SK-N-SH treated with all-trans-retinoic acid at 6 μM for 48 hours (cell line): ENCODE data around the gene FANCM.
A peak's percentile ranks its signal among the peaks of the same experiment; 100 is the strongest.

Source experiments
- ATAC-seq: fragments of 200-7000 bp; cut with Tn5 transposase; 3 replicates; pipeline ENCODE4 v1.9.1; 2020; ENCODE audit warnings: mild to moderate bottlenecking, moderate library complexity
- ARNTL ChIP-seq: fragments of 450-650 bp; formaldehyde crosslinking; IDR thresholded peaks from 2 replicates; pipeline ENCODE4 v1.5.0; 2020; ENCODE audit warnings: low read depth, mild to moderate bottlenecking, moderate library complexity, borderline replicate concordance
- BACH2 ChIP-seq: fragments of 250-450 bp; sonication (Bioruptor Pico); IDR thresholded peaks from 2 replicates; pipeline ENCODE4 v1.9.0; 2021; ENCODE audit warnings: mild to moderate bottlenecking, borderline replicate concordance
- CSRNP3 ChIP-seq: fragments of 250-450 bp; sonication (Bioruptor Pico); IDR thresholded peaks from 2 replicates; pipeline ENCODE4 v1.5.1; 2021; ENCODE audit warnings: mild to moderate bottlenecking, moderate library complexity
- GLIS3 ChIP-seq: fragments of 250-450 bp; sonication (Bioruptor Pico); IDR thresholded peaks from 2 replicates; pipeline ENCODE4 v1.5.0; 2020; ENCODE audit warnings: mild to moderate bottlenecking, moderate library complexity
- ISL1 ChIP-seq: fragments of 250-450 bp; sonication (Bioruptor Pico); IDR thresholded peaks from 2 replicates; pipeline ENCODE4 v2.1.2; 2022; ENCODE audit warnings: mild to moderate bottlenecking, moderate library complexity
- OSR1 ChIP-seq: fragments of 250-450 bp; sonication (Bioruptor Pico); IDR thresholded peaks from 2 replicates; pipeline ENCODE4 v1.8.0; 2022; ENCODE audit warnings: moderate library complexity, mild to moderate bottlenecking, inconsistent platforms
- PPARA ChIP-seq: fragments of 250-450 bp; sonication (Bioruptor Pico); IDR thresholded peaks from 2 replicates; pipeline ENCODE4 v1.5.0; 2020; ENCODE audit warnings: mild to moderate bottlenecking, borderline replicate concordance
- RARB ChIP-seq: fragments of 250-450 bp; sonication (Bioruptor Pico); IDR thresholded peaks from 2 replicates; pipeline ENCODE4 v1.8.0; 2021; ENCODE audit warnings: mild to moderate bottlenecking, moderate library complexity
- SNAI2 ChIP-seq: fragments of 250-450 bp; sonication (Bioruptor Pico); IDR thresholded peaks from 2 replicates; pipeline ENCODE4 v1.5.0; 2020; ENCODE audit warnings: mild to moderate bottlenecking, moderate library complexity
- TCF4 ChIP-seq: fragments of 250-450 bp; sonication (Bioruptor Pico); IDR thresholded peaks from 2 replicates; pipeline ENCODE4 v1.8.0; 2021; ENCODE audit warnings: mild to moderate bottlenecking, moderate library complexity, borderline replicate concordance
- TOX ChIP-seq: fragments of 250-450 bp; sonication (Bioruptor Pico); IDR thresholded peaks from 2 replicates; pipeline ENCODE4 v1.8.0; 2021; ENCODE audit warnings: mild to moderate bottlenecking, moderate library complexity, borderline replicate concordance
- ZC3H10 ChIP-seq: fragments of 250-450 bp; sonication (Bioruptor Pico); IDR thresholded peaks from 2 replicates; pipeline ENCODE4 v1.5.1; 2021; ENCODE audit warnings: mild to moderate bottlenecking, moderate library complexity
- ZFP30 ChIP-seq: fragments of 450-650 bp; formaldehyde crosslinking; IDR thresholded peaks from 2 replicates; pipeline ENCODE4 v1.5.0; 2022; ENCODE audit warnings: mild to moderate bottlenecking, moderate library complexity
- ZNF565 ChIP-seq: fragments of 450-650 bp; formaldehyde crosslinking; conservative IDR thresholded peaks from 2 replicates; pipeline ENCODE4 v1.5.0; 2020; ENCODE audit warnings: low read depth, mild to moderate bottlenecking, moderate library complexity
- ZNF70 ChIP-seq: fragments of 450-650 bp; formaldehyde crosslinking; IDR thresholded peaks from 2 replicates; pipeline ENCODE4 v1.5.0; 2020; ENCODE audit warnings: mild to moderate bottlenecking, moderate library complexity
- ZNF8 ChIP-seq: fragments of 450-650 bp; formaldehyde crosslinking; IDR thresholded peaks from 2 replicates; pipeline ENCODE4 v1.5.0; 2020; ENCODE audit warnings: mild to moderate bottlenecking, moderate library complexity
- TF ChIP-seq, protein P1 (sequence below): fragments of 250-450 bp; sonication (Bioruptor Pico); IDR thresholded peaks from 2 replicates; pipeline ENCODE4 v1.5.0; 2020; ENCODE audit warnings: mild to moderate bottlenecking, moderate library complexity
- TF ChIP-seq, protein P2 (sequence below): fragments of 250-450 bp; sonication (Bioruptor Pico); IDR thresholded peaks from 2 replicates; pipeline ENCODE4 v1.5.1; 2020; ENCODE audit warnings: low read depth, mild to moderate bottlenecking, moderate library complexity
- TF ChIP-seq, protein P3 (sequence below): fragments of 250-450 bp; sonication (Bioruptor Pico); IDR thresholded peaks from 2 replicates; pipeline ENCODE4 v1.8.0; 2021; ENCODE audit warnings: low read depth, mild to moderate bottlenecking, moderate library complexity, borderline replicate concordance
- TF ChIP-seq, protein P4 (sequence below): fragments of 250-450 bp; sonication (Bioruptor Pico); IDR thresholded peaks from 2 replicates; pipeline ENCODE4 v1.8.0; 2020; ENCODE audit warnings: mild to moderate bottlenecking, moderate library complexity, borderline replicate concordance

Gene FANCM

DNA sequence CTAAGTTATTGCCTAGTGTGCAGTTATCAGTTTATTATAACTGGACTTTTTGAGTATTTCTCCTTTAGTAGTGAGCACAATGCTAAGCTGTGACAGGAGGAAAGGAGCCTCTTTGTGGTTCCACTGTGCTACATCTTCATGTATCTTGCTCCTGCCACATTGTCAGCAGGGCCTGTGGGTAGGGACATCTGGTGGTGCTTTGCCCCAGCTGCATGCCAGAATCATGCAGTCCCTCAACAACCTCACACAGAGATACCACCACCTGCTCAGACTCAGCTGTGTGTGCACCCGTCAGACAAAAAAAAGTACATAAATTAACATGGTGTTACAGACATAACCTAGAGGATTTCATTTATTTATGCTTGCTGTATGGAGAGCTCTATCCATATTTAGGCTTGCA lies 66.2 kb downstream of the FANCM start:
- TF ChIP-seq ZNF8 (CRISPR knock-in tag) = no peak
- no peak for TF ChIP-seq SNAI2 (CRISPR knock-in tag)
- TF ChIP-seq, protein P1, sequence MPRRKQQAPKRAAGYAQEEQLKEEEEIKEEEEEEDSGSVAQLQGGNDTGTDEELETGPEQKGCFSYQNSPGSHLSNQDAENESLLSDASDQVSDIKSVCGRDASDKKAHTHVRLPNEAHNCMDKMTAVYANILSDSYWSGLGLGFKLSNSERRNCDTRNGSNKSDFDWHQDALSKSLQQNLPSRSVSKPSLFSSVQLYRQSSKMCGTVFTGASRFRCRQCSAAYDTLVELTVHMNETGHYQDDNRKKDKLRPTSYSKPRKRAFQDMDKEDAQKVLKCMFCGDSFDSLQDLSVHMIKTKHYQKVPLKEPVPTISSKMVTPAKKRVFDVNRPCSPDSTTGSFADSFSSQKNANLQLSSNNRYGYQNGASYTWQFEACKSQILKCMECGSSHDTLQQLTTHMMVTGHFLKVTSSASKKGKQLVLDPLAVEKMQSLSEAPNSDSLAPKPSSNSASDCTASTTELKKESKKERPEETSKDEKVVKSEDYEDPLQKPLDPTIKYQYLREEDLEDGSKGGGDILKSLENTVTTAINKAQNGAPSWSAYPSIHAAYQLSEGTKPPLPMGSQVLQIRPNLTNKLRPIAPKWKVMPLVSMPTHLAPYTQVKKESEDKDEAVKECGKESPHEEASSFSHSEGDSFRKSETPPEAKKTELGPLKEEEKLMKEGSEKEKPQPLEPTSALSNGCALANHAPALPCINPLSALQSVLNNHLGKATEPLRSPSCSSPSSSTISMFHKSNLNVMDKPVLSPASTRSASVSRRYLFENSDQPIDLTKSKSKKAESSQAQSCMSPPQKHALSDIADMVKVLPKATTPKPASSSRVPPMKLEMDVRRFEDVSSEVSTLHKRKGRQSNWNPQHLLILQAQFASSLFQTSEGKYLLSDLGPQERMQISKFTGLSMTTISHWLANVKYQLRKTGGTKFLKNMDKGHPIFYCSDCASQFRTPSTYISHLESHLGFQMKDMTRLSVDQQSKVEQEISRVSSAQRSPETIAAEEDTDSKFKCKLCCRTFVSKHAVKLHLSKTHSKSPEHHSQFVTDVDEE (CRISPR knock-in tag) = no peak
- no peak for TF ChIP-seq PPARA
- TF ChIP-seq OSR1 (CRISPR knock-in tag) = no peak
- TF ChIP-seq ISL1 (CRISPR knock-in tag) = no peak
- TF ChIP-seq CSRNP3 = no peak
- TF ChIP-seq, protein P2, sequence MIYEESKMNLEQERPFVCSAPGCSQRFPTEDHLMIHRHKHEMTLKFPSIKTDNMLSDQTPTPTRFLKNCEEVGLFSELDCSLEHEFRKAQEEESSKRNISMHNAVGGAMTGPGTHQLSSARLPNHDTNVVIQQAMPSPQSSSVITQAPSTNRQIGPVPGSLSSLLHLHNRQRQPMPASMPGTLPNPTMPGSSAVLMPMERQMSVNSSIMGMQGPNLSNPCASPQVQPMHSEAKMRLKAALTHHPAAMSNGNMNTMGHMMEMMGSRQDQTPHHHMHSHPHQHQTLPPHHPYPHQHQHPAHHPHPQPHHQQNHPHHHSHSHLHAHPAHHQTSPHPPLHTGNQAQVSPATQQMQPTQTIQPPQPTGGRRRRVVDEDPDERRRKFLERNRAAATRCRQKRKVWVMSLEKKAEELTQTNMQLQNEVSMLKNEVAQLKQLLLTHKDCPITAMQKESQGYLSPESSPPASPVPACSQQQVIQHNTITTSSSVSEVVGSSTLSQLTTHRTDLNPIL = no peak
- TF ChIP-seq ARNTL (CRISPR knock-in tag) = no peak
- TF ChIP-seq RARB (CRISPR knock-in tag) = no peak
- no peak for TF ChIP-seq ZFP30 (CRISPR knock-in tag)
- no peak for TF ChIP-seq TOX
- peak; percentile 60; the same call in 1 of the 3 replicates for ATAC-seq

DNA sequence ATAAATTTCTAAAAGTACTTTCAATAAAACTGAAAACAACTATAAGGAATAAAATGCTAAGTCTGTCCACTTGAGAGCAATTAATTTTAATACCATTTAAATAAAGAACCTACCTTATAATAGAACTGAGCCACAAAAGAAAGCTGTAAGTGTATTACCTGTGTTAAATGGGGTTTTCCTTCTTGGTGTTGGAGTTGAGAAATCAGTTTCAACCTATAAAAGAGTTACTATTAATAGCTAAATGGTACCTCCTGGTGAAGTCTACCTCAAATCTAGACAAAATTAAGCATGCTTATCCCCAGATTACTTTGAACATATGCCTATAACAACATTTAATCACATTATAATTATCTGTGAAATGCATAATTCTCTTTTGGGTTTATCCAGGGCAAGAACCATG lies 68.5 kb downstream of the FANCM start:
- TF ChIP-seq, protein P3, sequence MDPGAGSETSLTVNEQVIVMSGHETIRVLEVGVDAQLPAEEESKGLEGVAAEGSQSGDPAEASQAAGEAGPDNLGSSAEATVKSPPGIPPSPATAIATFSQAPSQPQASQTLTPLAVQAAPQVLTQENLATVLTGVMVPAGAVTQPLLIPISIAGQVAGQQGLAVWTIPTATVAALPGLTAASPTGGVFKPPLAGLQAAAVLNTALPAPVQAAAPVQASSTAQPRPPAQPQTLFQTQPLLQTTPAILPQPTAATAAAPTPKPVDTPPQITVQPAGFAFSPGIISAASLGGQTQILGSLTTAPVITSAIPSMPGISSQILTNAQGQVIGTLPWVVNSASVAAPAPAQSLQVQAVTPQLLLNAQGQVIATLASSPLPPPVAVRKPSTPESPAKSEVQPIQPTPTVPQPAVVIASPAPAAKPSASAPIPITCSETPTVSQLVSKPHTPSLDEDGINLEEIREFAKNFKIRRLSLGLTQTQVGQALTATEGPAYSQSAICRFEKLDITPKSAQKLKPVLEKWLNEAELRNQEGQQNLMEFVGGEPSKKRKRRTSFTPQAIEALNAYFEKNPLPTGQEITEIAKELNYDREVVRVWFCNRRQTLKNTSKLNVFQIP (CRISPR knock-in tag) = no peak
- no peak for TF ChIP-seq GLIS3
- no peak for TF ChIP-seq ISL1 (CRISPR knock-in tag)
- TF ChIP-seq, protein P4, sequence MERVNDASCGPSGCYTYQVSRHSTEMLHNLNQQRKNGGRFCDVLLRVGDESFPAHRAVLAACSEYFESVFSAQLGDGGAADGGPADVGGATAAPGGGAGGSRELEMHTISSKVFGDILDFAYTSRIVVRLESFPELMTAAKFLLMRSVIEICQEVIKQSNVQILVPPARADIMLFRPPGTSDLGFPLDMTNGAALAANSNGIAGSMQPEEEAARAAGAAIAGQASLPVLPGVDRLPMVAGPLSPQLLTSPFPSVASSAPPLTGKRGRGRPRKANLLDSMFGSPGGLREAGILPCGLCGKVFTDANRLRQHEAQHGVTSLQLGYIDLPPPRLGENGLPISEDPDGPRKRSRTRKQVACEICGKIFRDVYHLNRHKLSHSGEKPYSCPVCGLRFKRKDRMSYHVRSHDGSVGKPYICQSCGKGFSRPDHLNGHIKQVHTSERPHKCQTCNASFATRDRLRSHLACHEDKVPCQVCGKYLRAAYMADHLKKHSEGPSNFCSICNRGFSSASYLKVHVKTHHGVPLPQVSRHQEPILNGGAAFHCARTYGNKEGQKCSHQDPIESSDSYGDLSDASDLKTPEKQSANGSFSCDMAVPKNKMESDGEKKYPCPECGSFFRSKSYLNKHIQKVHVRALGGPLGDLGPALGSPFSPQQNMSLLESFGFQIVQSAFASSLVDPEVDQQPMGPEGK (CRISPR knock-in tag) = no peak
- ATAC-seq = no peak

DNA sequence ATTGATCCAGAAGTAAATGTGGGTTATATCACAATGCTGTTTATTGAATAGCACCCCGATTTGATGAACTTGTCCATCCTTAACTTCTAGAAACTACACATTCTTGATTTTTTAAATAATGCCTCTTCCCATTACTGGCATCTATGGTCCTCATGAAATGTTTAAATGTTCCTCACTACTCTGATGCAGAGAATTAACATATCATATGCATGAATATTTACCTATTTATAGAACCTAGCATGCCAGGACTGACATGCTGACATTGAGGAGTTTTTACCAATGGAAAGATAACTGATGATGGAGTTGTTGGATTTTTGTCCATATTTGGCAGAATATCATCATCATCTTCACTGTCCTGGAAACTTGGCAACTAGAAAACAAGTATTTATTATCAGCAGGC lies 74.4 kb downstream of the FANCM start:
- no peak for ATAC-seq
- TF ChIP-seq ZNF565 (CRISPR knock-in tag) = no peak
- no peak for TF ChIP-seq ZC3H10 (CRISPR knock-in tag)
- no peak for TF ChIP-seq ZNF70
- TF ChIP-seq TCF4 = no peak
- no peak for TF ChIP-seq ISL1 (CRISPR knock-in tag)
- TF ChIP-seq OSR1 (CRISPR knock-in tag) = no peak

- TF ChIP-seq ZNF70 = no peak
- TF ChIP-seq, protein P2 = no peak
- TF ChIP-seq CSRNP3 = no peak
- no peak for TF ChIP-seq RARB (CRISPR knock-in tag)
- TF ChIP-seq TCF4 = no peak
- no peak for TF ChIP-seq SNAI2 (CRISPR knock-in tag)
- TF ChIP-seq TOX = no peak
- TF ChIP-seq GLIS3 = no peak
- no peak for TF ChIP-seq BACH2
- ATAC-seq = no peak
Measured at GRCh38 chr14:45211295-45211694, 75.6 kb downstream of the FANCM start.
